Peyer's patch (tissue), 4 donors: Measurements from ENCODE around the gene HMMR.

ENCODE experiments used
- POLR2A ChIP-seq, 2 donors: fragments of 450-650 bp; IDR thresholded peaks; one replicate each; pipeline ENCODE4 v1.5.1; 2017; ENCODE audit warnings: antibody characterized with exemption in 2 of 2, mild to moderate bottlenecking in 2 of 2, moderate library complexity in 2 of 2
- TF ChIP-seq, protein P1 (sequence below), 6 experiments: fragments of 450-650 bp in 4 of 6; fragments of 200-600 bp in 2 of 6; sonication (generic) in 1 of 6; IDR thresholded peaks; one replicate each; pipeline ENCODE4 v1.5.1; 2017 to 2019; ENCODE audit warnings: antibody characterized with exemption in 6 of 6, mild to moderate bottlenecking in 3 of 6, moderate library complexity in 1 of 6

DNA sequence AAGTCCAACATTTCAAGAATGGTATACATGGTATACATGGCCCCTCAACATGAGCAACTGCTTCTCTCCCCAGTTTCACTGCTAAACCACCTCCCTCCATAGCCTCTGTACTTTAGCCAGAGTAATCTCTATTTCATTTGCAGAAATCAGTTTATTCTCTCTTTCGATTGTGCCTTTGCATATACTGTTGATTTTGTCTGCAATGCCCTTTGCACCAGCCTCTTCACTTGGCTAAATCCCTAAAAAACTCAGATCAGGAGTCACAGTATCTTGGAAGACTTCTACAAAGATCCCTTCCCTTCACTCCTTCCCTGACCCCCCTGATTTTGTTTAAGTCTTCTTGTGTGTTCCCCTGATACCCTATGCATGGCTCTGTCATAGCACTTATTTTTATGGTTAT is 27.9 kb upstream of the HMMR start:
- TF ChIP-seq POLR2A (IDR thresholded peaks at IDR 0.05) = no peak
- TF ChIP-seq, protein P1, sequence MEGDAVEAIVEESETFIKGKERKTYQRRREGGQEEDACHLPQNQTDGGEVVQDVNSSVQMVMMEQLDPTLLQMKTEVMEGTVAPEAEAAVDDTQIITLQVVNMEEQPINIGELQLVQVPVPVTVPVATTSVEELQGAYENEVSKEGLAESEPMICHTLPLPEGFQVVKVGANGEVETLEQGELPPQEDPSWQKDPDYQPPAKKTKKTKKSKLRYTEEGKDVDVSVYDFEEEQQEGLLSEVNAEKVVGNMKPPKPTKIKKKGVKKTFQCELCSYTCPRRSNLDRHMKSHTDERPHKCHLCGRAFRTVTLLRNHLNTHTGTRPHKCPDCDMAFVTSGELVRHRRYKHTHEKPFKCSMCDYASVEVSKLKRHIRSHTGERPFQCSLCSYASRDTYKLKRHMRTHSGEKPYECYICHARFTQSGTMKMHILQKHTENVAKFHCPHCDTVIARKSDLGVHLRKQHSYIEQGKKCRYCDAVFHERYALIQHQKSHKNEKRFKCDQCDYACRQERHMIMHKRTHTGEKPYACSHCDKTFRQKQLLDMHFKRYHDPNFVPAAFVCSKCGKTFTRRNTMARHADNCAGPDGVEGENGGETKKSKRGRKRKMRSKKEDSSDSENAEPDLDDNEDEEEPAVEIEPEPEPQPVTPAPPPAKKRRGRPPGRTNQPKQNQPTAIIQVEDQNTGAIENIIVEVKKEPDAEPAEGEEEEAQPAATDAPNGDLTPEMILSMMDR (IDR thresholded peaks at IDR 0.05) = no peak
